A549 treated with CORT108297 at 1 μM for 4 hours (cell line): ENCODE measurements around the gene PTPN1. TPM values are rescaled to one million over a fixed set of nuclear protein-coding genes. Genes with fewer than 3 reads are reported as not detected.

Experiments
- total RNA-seq: library from RNA; stranded (reverse); fragments of 200-300 nt; extraction: Qiagen RNA extraction; gene quantifications from 5 replicates; pipeline ENCODE4 v1.2.3, GENCODE V29; 2022

The PTPN1 gene
- total RNA-seq, result 35.9 to 39.3 TPM (median 38.1 TPM) in 5 replicates

GRCh38 chr20:50509923-50510705 lies at the start of gene PTPN1:
Gene PTPN1 (plus strand): TSS chr20:50510383. CDS start chr20:50510528, 145 bp downstream.

Other genes with a start within 250 kb of the PTPN1 start
- 0.02 to 0.09 TPM (median 0.06 TPM) in 4 of 5 replicates, not detected in the other for gene RIPOR3, start 181.2 kb downstream of the PTPN1 start, total RNA-seq
- gene PARD6B, start 221.2 kb downstream of the PTPN1 start, total RNA-seq, result 2.4 to 3.6 TPM (median 2.8 TPM) in 5 replicates